Testis (tissue), 3 donors: Measurements from ENCODE around the gene CADM1. TPM values are rescaled to one million over a fixed set of nuclear protein-coding genes. Genes with fewer than 3 reads are reported as not detected.

Experiments used
- DNase-seq: peaks from one replicate; pipeline ENCODE4 v3.0.0-alpha.2; 2019
- H3K27ac ChIP-seq, 2 donors: fragments of 200-600 bp; sonication (generic); one replicate each; pipeline ENCODE4 v1.5.1; 2019
- H3K27me3 ChIP-seq: fragments of 200-600 bp; sonication (generic); one replicate; pipeline ENCODE4 v1.5.1; 2019
- H3K36me3 ChIP-seq: fragments of 200-600 bp; sonication (generic); one replicate; pipeline ENCODE4 v1.5.1; 2017; ENCODE audit warnings: low read depth; ENCODE audit errors: missing control alignments
- H3K4me1 ChIP-seq: fragments of 200-600 bp; sonication (generic); one replicate; pipeline ENCODE4 v1.5.1; 2019
- H3K4me3 ChIP-seq, 2 donors: fragments of 200-600 bp; sonication (generic); one replicate each; pipeline ENCODE4 v1.5.1; 2017 to 2019
- H3K9me3 ChIP-seq: fragments of 200-600 bp; sonication (generic); one replicate; pipeline ENCODE4 v1.5.1; 2017
- POLR2A ChIP-seq: fragments of 450-650 bp; IDR thresholded peaks from one replicate; pipeline ENCODE4 v1.6.1; 2017; ENCODE audit warnings: antibody characterized with exemption, mild to moderate bottlenecking, moderate library complexity
- WGBS, 2 donors: methylation state at CpG; one replicate each; pipeline ENCODE4 v1.1.5; 2018; 5-methylcytosine and 5-hydroxymethylcytosine counted together
- intact Hi-C: fragments of 100-400 bp; cut with DNase I; formaldehyde crosslinking; loops from one replicate; pipeline ENCODE4 v1.15.1; 2023; ENCODE audit warnings: low total_unique reads
- polyA plus RNA-seq: library from polyadenylated mRNA; stranded (reverse); fragments of 350-450 nt; fragmentation: Illumina TruSeq; extraction: RNeasy Lipid Tissue Mini Kit (QIAGEN cat#74804); gene quantifications from one replicate; pipeline ENCODE4 v1.2.3, GENCODE V29; 2014; ENCODE audit warnings: low read depth, low replicate concordance; ENCODE audit not compliant: insufficient read depth
- total RNA-seq, 2 donors: library from RNA; depleted of rRNA; stranded (reverse); fragments of >200 nt; gene quantifications; one replicate each; pipeline ENCODE4 v1.2.3, GENCODE V29; 2016
- TF ChIP-seq, protein P1 (sequence below), 3 experiments: fragments of 450-650 bp in 2 of 3; fragments of 200-600 bp in 1 of 3; sonication (generic) in 1 of 3; IDR thresholded peaks; one replicate each; pipeline ENCODE4 v1.5.1; 2016 to 2019; ENCODE audit warnings: antibody characterized with exemption in 3 of 3, mild to moderate bottlenecking in 2 of 3, moderate library complexity in 1 of 3

Gene CADM1
- total and polyA plus RNA-seq, 3 donors from 2014 or later, result 135 to 230 (median 216) TPM

DNA sequence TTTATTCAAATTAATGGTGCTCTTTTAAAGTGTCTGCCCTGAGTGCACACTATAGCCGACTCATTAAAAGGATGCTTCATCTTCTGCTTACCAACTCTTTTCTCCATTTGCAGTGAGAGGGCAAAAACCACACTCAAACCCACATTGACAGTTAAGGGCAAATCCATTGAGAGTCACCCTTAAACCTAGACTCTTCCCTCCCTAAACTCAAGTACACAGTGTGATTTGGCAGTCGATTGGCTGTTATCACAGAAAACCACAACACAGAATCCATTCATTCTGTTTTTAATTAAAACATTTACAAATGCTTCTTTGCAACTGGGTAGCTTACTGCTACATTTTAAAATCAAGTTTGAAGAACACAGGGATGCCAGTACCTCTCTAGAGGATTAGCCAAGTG is 120.0 kb downstream of the CADM1 start:
- 53 to 61% methylated on average over 2 of the region's 2 CpGs for WGBS, 2 donors
- Histone ChIP-seq H3K27me3 (no peaks in the 10 kb centered on the region), H3K9me3 (no peaks in the 10 kb centered on the region), H3K36me3 (no peaks in the 10 kb centered on the region), H3K4me1 (no peaks in the 10 kb centered on the region), H3K4me3 (no peak overlapping the region), H3K27ac (no peak overlapping the region)
- TF ChIP-seq, protein P1, sequence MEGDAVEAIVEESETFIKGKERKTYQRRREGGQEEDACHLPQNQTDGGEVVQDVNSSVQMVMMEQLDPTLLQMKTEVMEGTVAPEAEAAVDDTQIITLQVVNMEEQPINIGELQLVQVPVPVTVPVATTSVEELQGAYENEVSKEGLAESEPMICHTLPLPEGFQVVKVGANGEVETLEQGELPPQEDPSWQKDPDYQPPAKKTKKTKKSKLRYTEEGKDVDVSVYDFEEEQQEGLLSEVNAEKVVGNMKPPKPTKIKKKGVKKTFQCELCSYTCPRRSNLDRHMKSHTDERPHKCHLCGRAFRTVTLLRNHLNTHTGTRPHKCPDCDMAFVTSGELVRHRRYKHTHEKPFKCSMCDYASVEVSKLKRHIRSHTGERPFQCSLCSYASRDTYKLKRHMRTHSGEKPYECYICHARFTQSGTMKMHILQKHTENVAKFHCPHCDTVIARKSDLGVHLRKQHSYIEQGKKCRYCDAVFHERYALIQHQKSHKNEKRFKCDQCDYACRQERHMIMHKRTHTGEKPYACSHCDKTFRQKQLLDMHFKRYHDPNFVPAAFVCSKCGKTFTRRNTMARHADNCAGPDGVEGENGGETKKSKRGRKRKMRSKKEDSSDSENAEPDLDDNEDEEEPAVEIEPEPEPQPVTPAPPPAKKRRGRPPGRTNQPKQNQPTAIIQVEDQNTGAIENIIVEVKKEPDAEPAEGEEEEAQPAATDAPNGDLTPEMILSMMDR (IDR thresholded peaks at IDR 0.05), result no peak
- no peak for TF ChIP-seq POLR2A
- intact Hi-C loops, result no loop called here
- DNase-seq, result no peak

DNA sequence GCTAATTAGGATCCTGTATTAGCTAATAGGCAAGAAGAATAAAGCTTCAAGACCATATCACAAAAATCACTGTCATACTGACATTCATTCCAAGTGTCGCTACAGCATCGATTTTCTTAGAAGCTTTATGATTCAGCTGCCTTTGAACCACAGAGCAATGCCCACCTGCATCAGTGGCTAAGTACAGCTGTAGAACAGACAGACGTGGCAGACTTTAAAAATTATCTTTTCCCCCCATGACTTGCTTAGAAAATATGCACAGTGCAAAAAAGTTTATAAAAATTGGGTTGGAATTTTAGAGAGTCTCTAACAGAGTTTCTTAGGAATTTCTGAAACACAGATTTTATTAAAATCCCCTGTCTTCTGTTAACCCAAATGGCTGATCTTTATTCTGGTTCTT is 120.8 kb downstream of the CADM1 start:
- intact Hi-C loops, result no loop called here
- TF ChIP-seq, protein P1 (IDR thresholded peaks at IDR 0.05), result no peak
- TF ChIP-seq POLR2A, result no peak
- Histone ChIP-seq H3K27me3 (no peaks in the 10 kb centered on the region), H3K4me3 (no peak overlapping the region), H3K4me1 (no peaks in the 10 kb centered on the region), H3K27ac (no peak overlapping the region), H3K36me3 (no peaks in the 10 kb centered on the region), H3K9me3 (no peaks in the 10 kb centered on the region)
- WGBS, 2 donors, result 69 to 78% methylated on average over 3 of the region's 3 CpGs
- DNase-seq, result no peak

DNA sequence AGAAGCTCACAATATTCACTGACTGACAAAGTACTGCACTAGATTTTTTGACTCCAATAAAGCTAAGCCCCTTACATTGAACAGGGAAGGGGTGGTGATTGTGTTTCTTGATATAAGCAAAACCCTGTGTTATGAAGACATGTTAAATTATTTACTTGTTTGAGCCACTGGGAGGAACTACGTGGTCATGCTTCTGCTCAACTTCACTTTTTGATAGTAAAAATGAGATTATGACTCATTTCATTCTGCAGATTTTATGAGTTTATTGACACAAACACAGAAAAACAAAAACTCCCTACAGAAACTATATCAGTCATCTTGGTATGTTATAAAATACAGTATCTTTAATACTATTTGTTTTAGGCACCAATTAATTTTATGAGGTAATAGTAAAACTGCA is 124.7 kb downstream of the CADM1 start:
- no peak for TF ChIP-seq POLR2A
- TF ChIP-seq, protein P1 (IDR thresholded peaks at IDR 0.05), result no peak
- no peaks in the 10 kb centered on the region for H3K9me3 ChIP-seq
- H3K36me3 ChIP-seq, result no peaks in the 10 kb centered on the region
- intact Hi-C loops, result no loop called here
- H3K27me3 ChIP-seq, result no peaks in the 10 kb centered on the region
- H3K4me1 ChIP-seq, result no peaks in the 10 kb centered on the region
- H3K4me3 ChIP-seq, result no peak overlapping the region
- 62 to 65% methylated on average over 1 of the region's 1 CpG for WGBS, 2 donors
- no peak overlapping the region for H3K27ac ChIP-seq
- no peak for DNase-seq

DNA sequence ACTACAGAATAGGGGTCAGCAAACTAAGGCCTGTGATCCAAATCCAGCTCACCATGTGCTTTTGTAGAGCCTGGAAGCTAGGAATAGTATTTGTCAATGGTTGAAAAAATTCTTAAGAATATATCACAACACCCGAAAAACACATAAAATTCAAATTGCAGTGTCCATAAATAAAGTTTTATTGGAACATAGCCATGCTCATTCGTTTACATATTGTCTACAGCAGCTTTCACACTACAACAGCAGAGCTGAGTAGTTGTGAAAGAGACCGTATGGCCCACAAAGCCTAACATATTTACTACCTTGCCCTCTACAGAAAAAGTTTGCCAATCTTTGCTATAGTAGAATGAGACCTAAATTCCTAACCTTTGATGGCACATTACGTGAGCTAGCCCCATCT is 125.7 kb downstream of the CADM1 start:
- H3K27me3 ChIP-seq, result no peaks in the 10 kb centered on the region
- H3K4me1 ChIP-seq, result no peaks in the 10 kb centered on the region
- TF ChIP-seq, protein P1 (IDR thresholded peaks at IDR 0.05), result no peak
- TF ChIP-seq POLR2A, result no peak
- H3K27ac ChIP-seq, result no peak overlapping the region
- intact Hi-C loops, result no loop called here
- DNase-seq, result no peak
- H3K36me3 ChIP-seq, result no peaks in the 10 kb centered on the region
- no peaks in the 10 kb centered on the region for H3K9me3 ChIP-seq
- WGBS, 2 donors, result 88 to 91% methylated on average over 4 of the region's 4 CpGs
- H3K4me3 ChIP-seq, result no peak overlapping the region

DNA sequence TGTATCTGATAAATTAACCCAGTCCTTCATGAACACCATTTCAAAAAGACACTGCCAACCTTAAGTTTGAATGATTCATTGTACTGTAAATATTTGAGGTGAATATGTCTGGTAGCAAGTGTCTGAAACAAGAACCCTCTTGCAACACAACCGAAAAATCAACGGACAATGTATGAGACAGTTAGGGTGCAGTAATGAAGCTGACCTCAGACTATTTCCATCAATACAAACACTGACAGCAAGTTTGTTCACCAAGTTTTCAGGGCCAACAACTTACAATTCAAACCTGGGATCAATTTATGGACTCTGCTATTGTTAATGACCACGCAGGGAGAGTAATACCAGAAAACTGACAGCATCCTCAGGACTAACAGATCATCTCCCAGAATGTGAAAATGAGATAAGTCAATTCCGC is 126.3 kb downstream of the CADM1 start:
- TF ChIP-seq, protein P1 (IDR thresholded peaks at IDR 0.05), result no peak
- TF ChIP-seq POLR2A, result no peak
- intact Hi-C loops, result no loop called here
- no peaks in the 10 kb centered on the region for H3K36me3 ChIP-seq
- 88 to 91% methylated on average over 4 of the region's 4 CpGs for WGBS, 2 donors
- no peaks in the 10 kb centered on the region for H3K27me3 ChIP-seq
- H3K4me1 ChIP-seq, result no peaks in the 10 kb centered on the region
- no peaks in the 10 kb centered on the region for H3K9me3 ChIP-seq
- no peak overlapping the region for H3K27ac ChIP-seq
- DNase-seq, result no peak
- H3K4me3 ChIP-seq, result no peak overlapping the region
